MM.1S (cell line): ENCODE measurements around the gene SPATS1.

Experiments used
- EZH2phosphoT487 ChIP-seq: fragments of 300-600 bp; sonication (generic); IDR thresholded peaks from 2 replicates; pipeline ENCODE4 v1.6.1; 2018; ENCODE audit warnings: antibody characterized with exemption, low read length
- TF ChIP-seq, protein P1 (sequence below): fragments of 300-600 bp; sonication (generic); IDR thresholded peaks from 2 replicates; pipeline ENCODE4 v1.5.1; 2016; ENCODE audit warnings: antibody characterized with exemption, low read length, mixed read lengths

DNA sequence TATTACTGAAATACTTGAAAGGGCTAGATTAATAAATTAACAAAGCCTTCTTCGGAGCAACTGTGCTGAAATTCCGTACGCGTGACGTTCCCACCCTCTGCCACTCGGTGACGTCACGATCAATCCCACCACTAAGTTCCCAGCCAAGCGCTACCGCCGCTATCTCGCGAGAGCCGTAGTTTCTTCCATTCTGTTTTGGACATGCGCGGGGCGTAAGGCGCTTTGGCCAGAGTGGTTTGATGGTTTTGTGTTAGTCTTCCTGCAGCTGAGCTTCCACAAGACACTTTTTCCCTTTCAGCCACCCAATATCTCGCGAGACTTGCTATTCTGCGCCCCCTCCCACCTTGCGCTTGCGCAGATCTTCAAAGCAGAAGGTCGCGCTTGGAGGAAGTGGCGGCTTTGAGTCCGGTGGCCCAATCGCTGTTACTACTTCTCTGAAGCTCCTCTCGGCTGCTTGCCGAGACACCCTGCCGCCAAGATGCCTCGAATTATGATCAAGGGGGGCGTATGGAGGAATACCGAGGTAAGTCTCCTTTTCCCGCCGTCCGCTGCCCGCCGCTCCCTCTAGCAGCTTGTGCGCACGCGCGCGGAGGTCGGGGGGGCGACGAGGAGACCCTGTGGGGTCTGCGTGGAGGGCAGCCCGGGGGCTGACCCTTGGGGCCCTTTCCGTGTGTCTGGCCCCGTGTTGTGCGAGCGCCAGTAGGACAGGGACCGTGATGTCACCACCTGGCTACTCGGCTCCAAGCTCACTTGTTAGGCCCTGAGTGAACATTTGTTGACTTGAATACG lies 45.1 kb downstream of the SPATS1 start, which contains the start of gene CDC5L:
- TF ChIP-seq, protein P1, sequence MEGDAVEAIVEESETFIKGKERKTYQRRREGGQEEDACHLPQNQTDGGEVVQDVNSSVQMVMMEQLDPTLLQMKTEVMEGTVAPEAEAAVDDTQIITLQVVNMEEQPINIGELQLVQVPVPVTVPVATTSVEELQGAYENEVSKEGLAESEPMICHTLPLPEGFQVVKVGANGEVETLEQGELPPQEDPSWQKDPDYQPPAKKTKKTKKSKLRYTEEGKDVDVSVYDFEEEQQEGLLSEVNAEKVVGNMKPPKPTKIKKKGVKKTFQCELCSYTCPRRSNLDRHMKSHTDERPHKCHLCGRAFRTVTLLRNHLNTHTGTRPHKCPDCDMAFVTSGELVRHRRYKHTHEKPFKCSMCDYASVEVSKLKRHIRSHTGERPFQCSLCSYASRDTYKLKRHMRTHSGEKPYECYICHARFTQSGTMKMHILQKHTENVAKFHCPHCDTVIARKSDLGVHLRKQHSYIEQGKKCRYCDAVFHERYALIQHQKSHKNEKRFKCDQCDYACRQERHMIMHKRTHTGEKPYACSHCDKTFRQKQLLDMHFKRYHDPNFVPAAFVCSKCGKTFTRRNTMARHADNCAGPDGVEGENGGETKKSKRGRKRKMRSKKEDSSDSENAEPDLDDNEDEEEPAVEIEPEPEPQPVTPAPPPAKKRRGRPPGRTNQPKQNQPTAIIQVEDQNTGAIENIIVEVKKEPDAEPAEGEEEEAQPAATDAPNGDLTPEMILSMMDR = no peak
- TF ChIP-seq EZH2phosphoT487 = no peak
